NK-92 (cell line): ENCODE measurements around the gene PRTN3.
"Not testable (repeated sequence)": the region's sequence is repeated elsewhere in the genome, so short reads cannot be mapped to it uniquely, and the experiment has no call there.

Experiments
- DNase-seq: peaks from one replicate; lab custom pipeline; 2025; ENCODE audit not compliant: unreplicated experiment; lab: John Stamatoyannopoulos, UW

The PRTN3 gene

DNA sequence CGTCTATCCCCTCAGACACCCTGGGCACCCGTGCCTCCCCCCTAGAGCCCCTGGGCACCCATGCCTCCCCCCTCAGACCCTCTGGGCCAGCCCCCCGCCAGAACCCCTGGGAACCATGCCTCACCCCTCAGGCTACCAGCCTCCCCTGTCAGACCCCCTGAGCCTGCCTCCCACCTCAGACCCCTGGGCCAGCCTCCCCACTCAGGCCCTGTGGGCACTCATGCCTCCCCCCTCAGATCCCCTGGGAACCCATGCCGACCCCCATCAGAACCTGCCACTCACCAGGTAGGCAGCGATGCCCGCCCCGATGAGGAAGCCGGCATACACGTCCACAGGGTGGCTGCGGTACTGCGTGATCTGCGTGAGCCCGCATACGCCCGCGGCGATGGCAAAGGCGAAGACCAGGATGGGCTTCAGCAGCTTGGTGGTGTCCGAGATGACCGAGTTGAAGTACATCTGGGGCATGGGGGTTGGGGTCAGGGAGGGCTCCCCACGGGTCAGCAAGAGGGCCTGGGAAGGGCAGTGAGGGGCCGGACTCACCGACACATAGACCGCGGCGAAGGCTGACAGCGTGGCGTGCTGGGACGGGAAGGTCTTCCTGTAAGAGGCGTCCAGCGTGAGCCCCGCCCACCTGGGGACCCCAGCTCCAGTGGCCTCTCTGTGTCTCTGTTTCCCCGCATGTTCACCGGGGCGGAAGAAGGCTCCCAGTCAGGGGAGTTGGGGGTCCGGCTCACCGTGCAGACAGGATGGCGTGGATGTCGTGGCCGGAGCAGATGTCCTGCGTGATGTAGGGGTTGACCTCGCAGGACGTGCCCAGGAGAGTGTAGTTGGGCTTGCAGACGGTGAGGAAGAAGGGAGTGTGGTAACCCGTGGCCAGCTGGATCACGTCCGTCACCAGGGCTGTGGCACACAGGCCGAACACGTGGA is 26.4 kb upstream of the PRTN3 start:
- DNase-seq, result no peak

- DNase-seq, result no peak
Measured at GRCh38 chr19:815079-815774, 25.6 kb upstream of the PRTN3 start.

GRCh38 chr19:815775-816499 is 24.9 kb upstream of the PRTN3 start:
- DNase-seq, result no peak

DNA sequence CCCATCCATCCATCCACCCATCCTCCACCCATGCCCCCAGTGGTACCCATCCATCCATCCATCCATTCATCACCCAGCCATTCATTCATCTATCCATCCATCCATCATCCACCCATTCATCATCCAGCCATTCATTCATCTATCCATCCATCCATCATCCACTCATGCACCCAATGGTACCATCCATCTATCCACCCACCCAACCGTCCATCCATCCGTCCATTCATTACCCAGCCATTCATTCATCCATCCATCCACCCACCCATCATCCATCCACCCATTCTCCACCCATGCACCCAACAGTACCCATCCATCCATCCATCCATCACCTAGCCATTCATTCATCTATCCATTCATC is 24.3 kb upstream of the PRTN3 start:
- DNase-seq, result no peak

DNA sequence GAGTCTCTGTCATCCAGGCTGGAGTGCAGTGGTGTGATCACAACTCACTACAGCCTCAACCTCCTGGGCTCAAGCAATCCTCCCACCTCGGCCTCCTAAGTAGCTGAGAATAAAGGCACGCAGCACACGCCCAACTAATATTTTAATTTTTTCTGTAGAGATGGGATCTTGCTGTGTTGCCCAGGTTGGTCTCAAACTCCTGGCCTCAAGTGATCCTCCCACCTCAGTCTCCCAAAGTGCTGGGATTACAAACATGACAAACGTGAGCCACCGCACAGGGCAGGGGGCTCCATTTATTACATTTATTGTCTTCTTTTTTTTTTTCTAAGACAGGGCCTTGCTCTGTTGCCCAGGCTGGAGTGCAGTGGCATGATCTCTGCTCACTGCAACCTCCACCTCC is 20.6 kb upstream of the PRTN3 start:
- DNase-seq, result not testable (repeated sequence)

DNA sequence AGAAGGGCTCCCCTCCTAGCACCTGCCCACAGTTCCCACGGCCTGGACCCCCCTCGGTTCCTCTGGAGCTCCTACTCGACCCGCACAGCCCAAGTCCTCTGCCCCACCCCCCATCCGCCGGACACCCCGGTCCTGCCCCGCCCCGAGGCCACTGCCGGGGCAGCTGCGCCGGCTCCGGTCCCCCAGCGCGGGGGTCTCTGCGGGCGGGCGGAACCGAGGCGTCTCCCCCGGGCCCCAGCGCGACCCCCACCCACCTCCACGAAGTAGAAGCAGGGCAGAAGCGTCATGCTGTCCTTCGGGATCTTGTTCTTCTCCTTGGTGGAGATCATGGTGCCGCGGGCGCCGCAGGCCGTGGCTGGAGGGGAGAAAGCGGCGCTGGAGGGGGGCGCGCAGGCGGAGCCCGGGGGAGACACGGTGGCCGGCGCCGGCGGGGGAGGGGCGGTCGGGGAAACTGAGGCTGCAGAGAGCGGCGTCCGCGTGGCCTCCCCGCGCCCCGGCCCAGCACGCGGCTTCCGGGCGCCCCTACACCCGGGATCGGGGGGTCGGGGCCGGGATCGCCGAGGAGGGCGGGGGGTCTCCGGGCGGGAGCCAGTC is 19.5 kb upstream of the PRTN3 start:
- DNase-seq, result no peak

DNA sequence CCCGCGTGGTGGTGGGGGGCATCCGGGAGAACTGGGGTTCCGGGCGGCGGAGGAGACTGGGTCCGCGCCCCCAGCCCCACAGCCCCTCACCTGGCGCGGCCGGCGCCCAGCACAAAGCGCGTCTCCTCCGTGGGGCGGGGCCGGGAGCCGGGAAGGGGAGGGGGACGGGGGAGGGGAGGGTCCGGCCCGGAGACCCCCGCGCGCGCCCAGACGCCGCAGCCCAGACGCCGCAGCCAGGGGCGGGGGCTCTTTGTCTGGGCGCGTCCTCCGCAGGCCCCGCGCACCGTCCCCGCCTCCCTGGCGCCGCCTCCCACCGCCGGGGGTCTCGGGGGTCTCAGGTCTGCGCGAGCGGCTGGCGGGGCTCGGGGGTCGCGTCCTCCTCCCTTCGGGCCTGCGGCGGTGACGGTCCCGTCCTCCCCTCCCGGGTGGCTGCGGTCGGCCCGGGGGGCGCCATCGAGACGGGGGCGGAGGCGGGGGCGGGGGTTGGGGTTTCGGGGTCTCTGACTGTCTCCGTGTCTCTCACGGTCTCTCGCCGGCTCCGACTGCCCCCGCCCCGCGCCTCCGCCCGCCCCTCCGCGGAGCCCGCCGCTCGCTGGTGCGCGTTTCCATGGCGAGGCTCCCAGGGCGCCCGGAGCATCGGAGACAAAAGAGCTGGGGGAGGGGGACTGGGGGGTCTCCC is 18.8 kb upstream of the PRTN3 start, which contains the start of gene PLPPR3:
Gene PLPPR3, minus strand, starts transcription at position 131 of the 679 bp plus-strand sequence. CDS start 396 bp downstream, outside the sequence.
- no peak for DNase-seq

DNA sequence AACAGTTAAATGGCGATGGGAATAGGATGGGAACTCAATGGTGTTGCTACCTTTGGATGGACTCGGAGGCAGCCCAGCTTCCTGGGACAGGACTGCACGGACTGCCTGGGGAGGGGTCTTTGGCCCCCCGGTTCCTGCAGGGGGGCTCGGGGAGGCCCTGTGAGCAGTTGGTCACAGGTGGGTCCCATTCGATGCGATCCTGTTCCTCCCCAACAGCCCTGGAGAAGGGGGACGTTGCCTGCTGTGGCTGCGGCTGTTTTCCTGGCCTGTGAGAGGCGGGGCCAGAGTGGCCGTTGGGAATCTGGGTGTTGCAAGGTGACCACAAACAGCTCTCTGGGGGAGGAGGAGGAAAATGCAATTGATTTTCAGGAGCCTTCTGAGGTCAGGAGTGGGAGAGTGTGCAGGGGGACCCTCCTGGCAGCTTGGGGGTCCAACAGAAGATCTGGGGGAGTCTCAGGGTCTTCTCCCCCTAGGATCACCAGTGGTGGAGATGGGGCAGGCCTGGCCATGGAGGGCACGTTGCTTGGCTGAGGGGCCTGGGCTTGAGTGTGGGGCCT is 17.2 kb upstream of the PRTN3 start:
- DNase-seq, result no peak

- DNase-seq, result no peak
Measured at GRCh38 chr19:824885-825284, 15.9 kb upstream of the PRTN3 start.

- DNase-seq, result no peak
Measured at GRCh38 chr19:825897-826644, 14.7 kb upstream of the PRTN3 start.

DNA sequence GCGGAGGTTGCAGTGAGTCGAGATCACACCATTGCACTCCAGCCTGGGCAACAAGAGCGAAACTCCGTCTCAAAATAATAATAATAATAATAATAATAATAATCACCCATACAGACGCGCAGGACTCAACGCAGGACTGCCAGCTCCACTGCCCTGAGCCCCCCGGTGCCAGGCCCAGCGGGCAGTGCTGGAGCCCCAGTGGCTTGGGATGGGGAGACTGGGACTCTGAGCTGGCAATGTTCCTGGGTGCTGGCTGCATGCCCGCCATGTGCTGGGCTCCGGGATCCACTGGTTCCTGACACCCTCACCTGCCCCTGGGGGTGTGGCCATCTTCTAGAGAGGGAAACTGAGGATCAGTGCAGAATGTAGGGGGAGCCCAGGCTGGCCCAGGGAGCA is 13.5 kb upstream of the PRTN3 start:
- DNase-seq, result no peak

DNA sequence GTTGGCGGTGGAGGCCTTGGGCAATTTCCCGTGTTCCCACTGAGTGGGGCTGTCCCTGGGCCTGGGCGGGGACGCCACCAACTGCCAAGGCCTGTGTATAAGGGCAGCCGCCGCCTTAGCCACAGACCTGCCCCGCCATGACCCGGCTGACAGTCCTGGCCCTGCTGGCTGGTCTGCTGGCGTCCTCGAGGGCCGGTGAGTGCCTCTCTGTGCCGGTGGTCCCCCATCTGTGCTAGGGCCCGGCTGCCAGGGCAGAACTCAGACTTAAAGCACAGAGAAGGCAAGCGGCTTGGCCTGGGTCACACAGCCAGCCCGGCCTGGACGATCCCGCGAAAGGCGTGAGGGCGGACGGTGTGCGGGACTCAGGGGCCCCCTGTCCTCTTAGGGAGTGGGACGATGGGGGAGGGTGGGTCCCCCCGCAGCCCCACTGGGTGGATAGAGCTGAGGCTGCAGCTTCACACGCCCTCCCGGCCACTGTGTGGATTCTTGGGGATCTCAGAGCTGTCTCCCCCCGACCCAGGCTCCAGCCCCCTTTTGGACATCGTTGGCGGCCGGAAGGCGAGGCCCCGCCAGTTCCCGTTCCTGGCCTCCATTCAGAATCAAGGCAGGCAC is 13.0 kb upstream of the PRTN3 start, which contains the start of gene AZU1:
Gene AZU1, plus strand, starts transcription at position 128 of the 612 bp plus-strand sequence. Its CDS starts 10 bp downstream, at position 138.
- no peak for DNase-seq

- no peak for DNase-seq
Measured at GRCh38 chr19:829129-829758, 11.6 kb upstream of the PRTN3 start.

- no peak for DNase-seq
Measured at GRCh38 chr19:831407-832369, 9.1 kb upstream of the PRTN3 start.

- DNase-seq, result no peak
Measured at GRCh38 chr19:834216-834615, 6.6 kb upstream of the PRTN3 start.

DNA sequence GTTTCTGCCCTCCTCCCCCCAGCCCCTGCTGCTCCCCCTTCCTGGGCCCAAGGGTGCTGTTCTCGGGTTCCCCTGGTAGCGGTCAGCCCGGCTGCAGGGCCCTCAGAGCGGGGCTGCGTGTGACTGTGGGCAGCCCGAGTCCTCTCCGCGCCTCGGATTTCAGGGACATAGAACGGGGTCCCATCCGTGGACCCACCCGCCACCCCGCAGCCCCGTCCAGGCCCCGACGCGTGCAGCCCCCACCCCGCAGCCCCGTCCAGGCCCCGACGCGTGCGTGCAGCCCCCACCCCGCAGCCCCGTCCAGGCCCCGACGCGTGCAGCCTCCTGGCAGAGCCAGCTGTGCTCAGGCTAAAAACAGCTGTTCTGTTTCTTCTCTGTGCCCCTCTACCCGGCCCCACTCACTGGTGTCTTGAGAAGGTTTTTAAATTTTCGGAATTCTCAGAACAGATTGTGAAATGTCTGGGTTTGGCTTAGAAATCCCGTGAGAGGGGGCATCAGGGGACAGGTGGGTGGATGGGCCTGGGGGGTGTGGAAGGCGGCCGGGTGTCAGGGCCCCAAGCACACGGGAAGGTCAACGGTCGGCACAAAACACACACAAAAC is 5.5 kb upstream of the PRTN3 start:
- no peak for DNase-seq

DNA sequence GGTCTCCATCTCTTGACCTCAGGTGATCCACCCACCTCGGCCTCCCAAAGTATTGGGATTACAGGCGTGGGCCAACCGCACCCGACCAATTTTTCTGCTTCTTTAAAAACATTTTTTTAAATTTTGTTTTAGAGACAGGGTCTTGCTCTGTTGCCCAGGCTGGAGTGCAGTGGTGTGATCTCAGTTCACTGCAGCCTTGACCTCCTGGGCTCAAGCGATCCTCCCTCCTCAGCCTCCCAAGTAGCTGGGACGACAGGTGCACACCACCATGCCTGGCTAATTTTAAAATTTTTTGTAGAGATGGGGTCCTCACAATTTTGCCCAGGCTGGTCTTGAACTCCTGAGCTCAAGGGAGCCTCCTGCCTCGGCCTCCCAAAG is 2.0 kb downstream of the PRTN3 start:
- not testable (repeated sequence) for DNase-seq
